IMR-90 (cell line): ENCODE measurements around the gene ADCY5. TPM values are rescaled to one million over a fixed set of nuclear protein-coding genes. Genes with fewer than 3 reads are reported as not detected.

ENCODE experiments used
- ATAC-seq: fragments of 200-7000 bp; cut with Tn5 transposase; 2 replicates; pipeline ENCODE4 v1.9.1; 2020; ENCODE audit warnings: low read depth, mild to moderate bottlenecking, moderate library complexity
- BruUV-seq: library from RNA; stranded (reverse); fragments of 400-500 nt; replicated peaks from 2 replicates; lab custom pipeline; 2021; lab: Mats Ljungman, UMichigan
- CTCF ChIA-PET: fragments of 300-600 bp; formaldehyde crosslinking; extraction: SDS; loops from one replicate; lab custom pipeline; 2021; ENCODE audit warnings: antibody characterized with exemption; lab: Yijun Ruan, JAX
- POLR2A ChIA-PET: fragments of 300-600 bp; sonication (Branson Sonifier 250); formaldehyde crosslinking; loops from one replicate; lab custom pipeline; 2022; ENCODE audit warnings: antibody characterized with exemption; ENCODE audit not compliant: unreplicated experiment; lab: Charles Lee
- DNase-seq: peaks from one replicate; pipeline ENCODE4 v3.0.0; 2013
- H2AFZ ChIP-seq: replicated peaks from 2 replicates; pipeline ENCODE3; 2013; ENCODE audit warnings: low read length, mild to moderate bottlenecking; ENCODE audit not compliant: poor library complexity
- H2AK5ac ChIP-seq: 2 replicates; pipeline ENCODE4 v1.6.1; 2013; ENCODE audit warnings: low read depth, low read length, inconsistent platforms
- H2AK9ac ChIP-seq: replicated peaks from 2 replicates; pipeline ENCODE3; 2013; ENCODE audit warnings: mild to moderate bottlenecking, low read depth, low read length, moderate library complexity; ENCODE audit not compliant: poor library complexity
- H2BK120ac ChIP-seq: 2 replicates; pipeline ENCODE4 v1.6.1; 2013; ENCODE audit warnings: low read depth, low read length, inconsistent platforms
- H2BK15ac ChIP-seq: 3 replicates; pipeline ENCODE4 v1.6.1; 2013; ENCODE audit warnings: low read depth, low read length, inconsistent platforms
- H2BK20ac ChIP-seq: 2 replicates; pipeline ENCODE4 v1.6.1; 2013; ENCODE audit warnings: low read depth, mild to moderate bottlenecking, inconsistent platforms, low read length, moderate library complexity
- H2BK5ac ChIP-seq: 2 replicates; pipeline ENCODE4 v1.6.1; 2013; ENCODE audit warnings: mild to moderate bottlenecking, low read depth, low read length, inconsistent platforms; ENCODE audit not compliant: poor library complexity, severe bottlenecking
- H3K14ac ChIP-seq: replicated peaks from 2 replicates; pipeline ENCODE4 v1.6.1; 2013; ENCODE audit warnings: low read depth, low read length, inconsistent platforms
- H3K18ac ChIP-seq: 2 replicates; pipeline ENCODE4 v1.6.1; 2013; ENCODE audit warnings: low read depth, low read length, control low read depth
- H3K23ac ChIP-seq: 2 replicates; pipeline ENCODE4 v1.6.1; 2013; ENCODE audit warnings: low read depth, low read length, inconsistent platforms
- H3K27ac ChIP-seq: 2 replicates; pipeline ENCODE4 v1.5.1; 2013; ENCODE audit warnings: mild to moderate bottlenecking, control low read depth, low read length; ENCODE audit not compliant: insufficient read depth
- H3K27me3 ChIP-seq: 2 replicates; pipeline ENCODE4 v1.6.1; 2013; ENCODE audit warnings: low read length; ENCODE audit not compliant: control insufficient read depth, insufficient read depth
- H3K36me3 ChIP-seq: 2 replicates; pipeline ENCODE4 v1.6.1; 2013; ENCODE audit warnings: low read length, mixed read lengths; ENCODE audit not compliant: control insufficient read depth, insufficient read depth
- H3K4ac ChIP-seq: 2 replicates; pipeline ENCODE4 v1.6.1; 2013; ENCODE audit warnings: low read depth, low read length, inconsistent platforms
- H3K4me1 ChIP-seq: 2 replicates; pipeline ENCODE4 v1.6.1; 2013; ENCODE audit warnings: low read length, mixed read lengths; ENCODE audit not compliant: control insufficient read depth, insufficient read depth
- H3K4me2 ChIP-seq: 2 replicates; pipeline ENCODE4 v1.6.1; 2013; ENCODE audit warnings: low read depth, mild to moderate bottlenecking, control low read depth, low read length, moderate library complexity
- H3K4me3 ChIP-seq: 2 replicates; pipeline ENCODE4 v1.5.1; 2013; ENCODE audit warnings: low read depth, mild to moderate bottlenecking, control low read depth, low read length, moderate library complexity; ENCODE audit not compliant: insufficient read depth
- H3K56ac ChIP-seq: 2 replicates; pipeline ENCODE4 v1.6.1; 2013; ENCODE audit warnings: low read length, inconsistent platforms; ENCODE audit not compliant: insufficient read depth; ENCODE audit errors: extremely low read depth
- H3K79me1 ChIP-seq, 2 experiments: 2 replicates each; pipeline ENCODE4 v1.6.1; 2013; ENCODE audit warnings: low read length in 2 of 2, inconsistent platforms in 1 of 2, low read depth in 1 of 2
- H3K9ac ChIP-seq: 2 replicates; pipeline ENCODE4 v1.6.1; 2013; ENCODE audit warnings: low read depth, low read length, control low read depth
- H3K9me1 ChIP-seq: 2 replicates; pipeline ENCODE4 v1.6.1; 2013; ENCODE audit warnings: low read length, inconsistent platforms; ENCODE audit not compliant: insufficient read depth
- H3K9me3 ChIP-seq: 2 replicates; pipeline ENCODE4 v1.6.1; 2013; ENCODE audit warnings: low read length; ENCODE audit not compliant: control insufficient read depth, insufficient read depth
- H4K20me1 ChIP-seq: 2 replicates; pipeline ENCODE4 v1.6.1; 2013; ENCODE audit warnings: low read length, inconsistent platforms; ENCODE audit not compliant: insufficient read depth
- H4K5ac ChIP-seq: 2 replicates; pipeline ENCODE4 v1.6.1; 2013; ENCODE audit warnings: mild to moderate bottlenecking, low read depth, low read length, control low read depth
- H4K8ac ChIP-seq, 2 experiments: 2 replicates each; pipeline ENCODE4 v1.6.1; 2013; ENCODE audit warnings: low read depth in 2 of 2, low read length in 2 of 2, control low read depth in 1 of 2, inconsistent platforms in 1 of 2
- H4K91ac ChIP-seq: 2 replicates; pipeline ENCODE4 v1.6.1; 2013; ENCODE audit warnings: low read depth, low read length, inconsistent platforms; ENCODE audit not compliant: insufficient read depth
- CEBPB ChIP-seq: IDR thresholded peaks from 2 replicates; pipeline ENCODE4 v1.6.1; 2012; ENCODE audit warnings: low read depth, low read length, improper control_type of control experiment
- SMC3 ChIP-seq: fragments of 150-350 bp; IDR thresholded peaks from 2 replicates; pipeline ENCODE4 v1.6.1; 2016; ENCODE audit warnings: low read depth, mild to moderate bottlenecking, antibody characterized with exemption, low read length, moderate library complexity
- dilution Hi-C: fragments of 300-500 bp; cut with HindIII; formaldehyde crosslinking; loops from one replicate; pipeline ENCODE4 v1.14.3; 2018; ENCODE audit warnings: low sequenced_read_pairs; ENCODE audit not compliant: unreplicated experiment
- in situ Hi-C: fragments of 300-500 bp; cut with MboI; formaldehyde crosslinking; loops from 3 replicates; pipeline ENCODE4 v1.14.3; 2019; ENCODE audit warnings: low sequenced_read_pairs, inconsistent platforms, mixed read lengths
- intact Hi-C: fragments of 100-400 bp; cut with micrococcal nuclease; formaldehyde crosslinking; loops from 2 replicates; pipeline ENCODE4 v1.10.0; 2022
- polyA plus RNA-seq, 3 experiments: library from polyadenylated mRNA; depleted of rRNA; stranded (reverse); fragments of >200 nt; gene quantifications; 2 replicates each; pipeline ENCODE4 v1.2.3, GENCODE V29; 2012; ENCODE audit warnings: low replicate concordance in 1 of 3
- total RNA-seq: library from RNA; depleted of rRNA; stranded (reverse); fragments of >200 nt; gene quantifications from 2 replicates; pipeline ENCODE4 v1.2.3, GENCODE V29; 2012

Gene ADCY5
- total and polyA plus RNA-seq, 2 of the 4 experiments (the other 2 are of a cell fraction): 0.14 to 0.18 TPM

DNA sequence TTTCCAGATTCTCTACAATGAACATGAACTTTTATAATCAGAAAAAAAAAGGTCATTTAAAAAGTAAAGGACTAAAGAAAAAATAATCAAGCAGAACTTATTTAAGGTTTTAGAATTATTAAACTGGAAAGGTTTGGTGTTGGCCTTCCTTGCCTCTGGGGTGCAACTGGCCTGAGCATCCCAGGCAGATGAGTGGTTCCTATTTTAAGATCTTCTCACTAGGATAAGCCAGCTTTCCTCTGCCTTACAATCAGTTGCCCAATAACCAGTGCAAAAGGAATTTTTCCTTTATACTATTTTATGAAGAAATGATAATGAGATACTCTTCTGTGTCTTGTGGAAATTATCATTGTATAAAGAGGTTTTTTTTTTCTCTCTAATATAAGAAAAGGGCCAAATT is 190.5 kb downstream of the ADCY5 start:
- H3K4me3 ChIP-seq: no peak overlapping the region
- H3K27me3 ChIP-seq: no peaks in the 10 kb centered on the region
- ATAC-seq: peak; percentile 54; the same call in 1 of the 2 replicates
- in situ Hi-C loops: no loop called here
- TF ChIP-seq CEBPB (0 out of 2 replicates have a peak, but pooled peaks have one; percentile 6), SMC3 (no peak)
- BruUV-seq: no TSS peak
- no peaks in the 10 kb centered on the region; the same call in 1 of the 2 replicates for H4K20me1 ChIP-seq
- no peak overlapping the region for H3K4ac ChIP-seq
- H3K9ac ChIP-seq: no peak overlapping the region
- H3K27ac ChIP-seq: no peak overlapping the region
- no peak overlapping the region for H4K91ac ChIP-seq
- H2BK5ac ChIP-seq: no peak overlapping the region
- no peaks in the 10 kb centered on the region for H3K4me1 ChIP-seq
- H3K18ac ChIP-seq: no peak overlapping the region
- no peaks in the 10 kb centered on the region for H3K79me1 ChIP-seq
- H2AFZ ChIP-seq: no peak overlapping the region
- dilution Hi-C loops: no loop called here
- no peak overlapping the region for H2BK15ac ChIP-seq
- intact Hi-C loops: loop anchor here (5.0 kb wide), 1 partner anchor 231 kb away; the partner anchor contains the start of gene SEMA5B
- H3K14ac ChIP-seq: no peak overlapping the region
- no peak overlapping the region for H2AK9ac ChIP-seq
- H3K9me1 ChIP-seq: no peaks in the 10 kb centered on the region
- H3K9me3 ChIP-seq: no peaks in the 10 kb centered on the region
- no peak overlapping the region for H2BK120ac ChIP-seq
- ChIA-PET CTCF (interaction anchor here (0.7 to 1.5 kb wide), 3 partner anchors 9 to 62 kb away, joined by 4 to 5 read pairs (median 4); no protein-coding TSS in a partner anchor), POLR2A (no interaction called here)
- no peak overlapping the region for H2BK20ac ChIP-seq
- no peak overlapping the region for H2AK5ac ChIP-seq
- no peak overlapping the region for H4K8ac ChIP-seq
- no peak overlapping the region for H3K4me2 ChIP-seq
- no peak overlapping the region for H4K5ac ChIP-seq
- DNase-seq: no peak
- H3K56ac ChIP-seq: no peak overlapping the region
- H3K23ac ChIP-seq: no peak overlapping the region
- H3K36me3 ChIP-seq: peaks cover 3% of the 10 kb centered on the region; the same call in 1 of the 2 replicates
